Measurements from ENCODE around the gene FBXW11. TPM values are rescaled to one million over a fixed set of nuclear protein-coding genes. Genes with fewer than 3 reads are reported as not detected.

Gene FBXW11
- total and polyA plus RNA-seq, 12 donors = 5.3 to 108 (median 76.6) TPM

DNA sequence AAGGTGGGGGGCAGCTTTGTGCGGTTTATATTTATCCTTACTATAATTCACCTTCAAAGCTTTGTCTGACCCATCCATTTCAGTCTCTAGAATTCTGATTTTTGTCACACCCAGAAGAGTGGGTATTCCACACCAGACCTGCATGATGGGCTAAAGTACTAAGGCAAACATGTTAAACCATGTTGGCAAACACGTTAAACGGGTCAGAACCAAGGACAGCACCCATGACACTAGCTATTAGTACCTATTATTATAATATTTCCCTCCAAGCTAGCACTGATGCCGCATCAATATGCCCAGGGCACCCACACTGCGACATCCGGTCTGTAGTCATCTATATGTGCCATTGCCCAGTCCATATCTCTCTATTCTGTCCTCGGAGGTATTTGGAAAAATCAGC, 104.7 kb downstream of the FBXW11 start:
- Histone ChIP-seq H3K27ac (no peak overlapping the region), H3K36me3 (peaks cover 0 to 33% (median 4%) of the 10 kb centered on the region in 9 donors), H3K4me3 (no peak overlapping the region), H3K9me3 (no peaks in the 10 kb centered on the region), H3K4me1 (peaks cover 0 to 24% (median 14%) of the 10 kb centered on the region in 9 donors), H3K27me3 (no peaks in the 10 kb centered on the region)
- intact Hi-C loops (cut with DNase I) = loop anchor here in 4 of 10 donors (10.0 kb wide), 3 partner anchors 267 to 417 kb away; no protein-coding TSS in a partner anchor
- DNase-seq (no peak), ATAC-seq (no peak)
- TF ChIP-seq, protein P1, sequence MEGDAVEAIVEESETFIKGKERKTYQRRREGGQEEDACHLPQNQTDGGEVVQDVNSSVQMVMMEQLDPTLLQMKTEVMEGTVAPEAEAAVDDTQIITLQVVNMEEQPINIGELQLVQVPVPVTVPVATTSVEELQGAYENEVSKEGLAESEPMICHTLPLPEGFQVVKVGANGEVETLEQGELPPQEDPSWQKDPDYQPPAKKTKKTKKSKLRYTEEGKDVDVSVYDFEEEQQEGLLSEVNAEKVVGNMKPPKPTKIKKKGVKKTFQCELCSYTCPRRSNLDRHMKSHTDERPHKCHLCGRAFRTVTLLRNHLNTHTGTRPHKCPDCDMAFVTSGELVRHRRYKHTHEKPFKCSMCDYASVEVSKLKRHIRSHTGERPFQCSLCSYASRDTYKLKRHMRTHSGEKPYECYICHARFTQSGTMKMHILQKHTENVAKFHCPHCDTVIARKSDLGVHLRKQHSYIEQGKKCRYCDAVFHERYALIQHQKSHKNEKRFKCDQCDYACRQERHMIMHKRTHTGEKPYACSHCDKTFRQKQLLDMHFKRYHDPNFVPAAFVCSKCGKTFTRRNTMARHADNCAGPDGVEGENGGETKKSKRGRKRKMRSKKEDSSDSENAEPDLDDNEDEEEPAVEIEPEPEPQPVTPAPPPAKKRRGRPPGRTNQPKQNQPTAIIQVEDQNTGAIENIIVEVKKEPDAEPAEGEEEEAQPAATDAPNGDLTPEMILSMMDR (IDR thresholded peaks at IDR 0.05) = no peak
- WGBS, 2 donors = 92 to 95% methylated on average over 7 of the region's 7 CpGs

DNA sequence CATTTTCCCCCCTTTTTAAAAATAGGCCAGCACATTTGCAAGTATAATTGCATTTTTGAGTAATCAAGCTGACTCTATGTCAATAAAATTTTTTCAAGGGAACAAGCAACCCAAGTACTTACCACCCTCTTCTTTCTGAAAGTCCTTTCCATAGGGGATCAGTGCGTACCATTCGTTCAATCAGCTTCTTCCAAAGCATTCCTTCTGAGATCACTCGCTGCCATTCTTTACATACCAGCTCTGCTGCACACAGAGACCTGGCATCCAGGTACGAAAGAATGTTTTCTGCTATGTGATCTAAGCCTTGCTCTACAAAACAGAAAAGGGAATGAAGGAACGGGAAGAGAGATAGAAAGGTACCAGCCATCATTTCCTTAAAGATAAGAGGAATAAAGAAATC, 106.6 kb downstream of the FBXW11 start:
- H3K4me3 ChIP-seq = no peak overlapping the region
- H3K4me1 ChIP-seq = peaks cover 0 to 22% (median 5%) of the 10 kb centered on the region in 9 donors
- TF ChIP-seq, protein P1 (IDR thresholded peaks at IDR 0.05) = no peak
- no peak overlapping the region for H3K27ac ChIP-seq
- H3K27me3 ChIP-seq = no peaks in the 10 kb centered on the region
- WGBS, 2 donors = 91 to 92% methylated on average over 5 of the region's 5 CpGs
- DNase-seq (no peak), ATAC-seq (no peak)
- peaks cover 0 to 51% (median 4%) of the 10 kb centered on the region in 9 donors for H3K36me3 ChIP-seq
- no peaks in the 10 kb centered on the region for H3K9me3 ChIP-seq
- intact Hi-C loops (cut with DNase I) = loop anchor here in 4 of 10 donors (10.0 kb wide), 3 partner anchors 265 to 415 kb away; no protein-coding TSS in a partner anchor

DNA sequence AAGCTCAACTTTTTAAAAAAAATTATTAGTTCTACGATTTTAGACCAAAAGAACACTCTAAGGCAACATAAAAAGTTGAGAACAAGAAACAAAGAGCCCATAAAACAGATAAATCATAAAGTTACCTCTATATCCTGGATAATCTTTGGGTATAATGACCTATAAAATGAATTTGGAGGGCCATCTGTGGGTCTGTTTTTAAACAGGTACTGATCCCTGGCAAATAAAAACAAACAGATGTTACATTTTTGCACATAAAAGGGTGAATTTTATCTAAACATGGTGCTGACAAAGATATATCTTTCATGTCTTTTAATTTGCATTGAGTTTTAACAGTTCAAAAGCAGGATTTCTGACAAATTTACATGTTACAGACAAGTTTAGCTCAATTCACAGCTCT, 107.6 kb downstream of the FBXW11 start:
- no peaks in the 10 kb centered on the region for H3K9me3 ChIP-seq
- intact Hi-C loops (cut with DNase I) = no loop called here
- 84 to 87% methylated on average over 1 of the region's 1 CpG for WGBS, 2 donors
- H3K4me3 ChIP-seq = no peak overlapping the region
- H3K36me3 ChIP-seq = peaks cover 0 to 52% (median 4%) of the 10 kb centered on the region in 9 donors
- DNase-seq = no peak
- ATAC-seq = no peak
- H3K27ac ChIP-seq = no peak overlapping the region
- peaks cover 0 to 25% (median 5%) of the 10 kb centered on the region in 9 donors for H3K4me1 ChIP-seq
- no peaks in the 10 kb centered on the region for H3K27me3 ChIP-seq
- TF ChIP-seq, protein P1 (IDR thresholded peaks at IDR 0.05) = no peak

DNA sequence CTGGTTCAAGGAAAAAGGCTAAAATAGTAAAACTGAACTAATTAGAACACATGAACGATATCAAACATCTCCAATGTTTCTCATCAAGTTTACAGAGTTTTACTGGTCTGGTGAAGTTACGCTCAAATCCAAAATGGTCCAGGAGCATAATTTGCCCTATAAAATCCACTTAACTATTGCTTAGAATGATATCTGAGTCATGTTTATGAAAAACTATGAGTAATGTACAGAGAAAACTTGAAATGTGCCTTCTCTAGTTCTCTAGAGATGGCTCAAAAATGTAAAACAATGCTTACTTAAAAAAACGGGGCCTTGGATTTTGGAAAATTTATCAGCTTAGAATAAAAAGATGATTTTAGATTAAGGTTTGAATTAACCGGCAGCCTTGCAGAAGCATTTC, 108.1 kb downstream of the FBXW11 start:
- peaks cover 0 to 52% (median 4%) of the 10 kb centered on the region in 9 donors for H3K36me3 ChIP-seq
- ATAC-seq (no peak), DNase-seq (no peak)
- intact Hi-C loops (cut with DNase I) = no loop called here
- no peaks in the 10 kb centered on the region for H3K9me3 ChIP-seq
- TF ChIP-seq, protein P1 (IDR thresholded peaks at IDR 0.05) = no peak
- H3K4me3 ChIP-seq = no peak overlapping the region
- 92 to 95% methylated on average over 4 of the region's 4 CpGs for WGBS, 2 donors
- H3K27me3 ChIP-seq = no peaks in the 10 kb centered on the region
- peaks cover 0 to 29% (median 7%) of the 10 kb centered on the region in 9 donors for H3K4me1 ChIP-seq
- no peak overlapping the region for H3K27ac ChIP-seq

Measured in heart right ventricle (tissue), 16 donors.